ENCODE data around the gene SLFN5. TPM values are rescaled to one million over a fixed set of nuclear protein-coding genes. Genes with fewer than 3 reads are reported as not detected.

The SLFN5 gene
- total and polyA plus RNA-seq, 2 of the 4 experiments (the other 2 are of a cell fraction) = 13.0 to 48.9 TPM

DNA sequence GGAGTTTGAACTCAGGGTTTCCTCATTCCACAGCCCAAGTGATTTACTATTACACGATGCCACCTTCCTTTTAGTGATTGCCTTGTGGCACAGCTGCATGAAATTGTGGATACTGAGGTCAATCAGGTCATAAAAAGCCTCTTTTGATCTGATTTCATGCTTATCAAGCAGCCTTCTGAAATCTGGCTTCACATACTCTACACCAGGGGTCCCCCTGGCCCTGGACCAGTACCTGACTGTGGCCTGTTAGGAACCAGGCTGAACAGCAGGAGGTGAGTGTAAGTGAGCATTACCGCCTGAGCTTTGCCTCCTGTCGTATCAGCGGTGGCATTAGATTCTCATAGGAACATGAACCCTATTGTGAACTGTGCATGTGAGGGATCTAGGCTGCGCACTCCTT, 13.8 kb downstream of the SLFN5 start:
- peaks cover 35 to 63% of the 10 kb centered on the region in 2 experiments for H3K79me1 ChIP-seq (ENCODE audit: low read depth in 1 of 2, low read length in 2 of 2)
- no peak overlapping the region for H3K4me2 ChIP-seq (ENCODE audit: low read depth, low read length)
- H3K9ac ChIP-seq (ENCODE audit: low read depth, low read length) = no peak overlapping the region
- no peak overlapping the region for H3K4me3 ChIP-seq (ENCODE audit: insufficient read depth, low read depth, low read length)
- POLR2A ChIA-PET (ENCODE audit: unreplicated experiment) = interaction anchor here (1.5 kb wide), 1 partner anchor 12 kb away, joined by 4 read pairs; no protein-coding TSS in a partner anchor
- ATAC-seq (ENCODE audit: low read depth) (no peak), DNase-seq (no peak)
- H2BK120ac ChIP-seq (ENCODE audit: low read depth, low read length) = no peak overlapping the region
- no peak overlapping the region for H4K8ac ChIP-seq (ENCODE audit: low read depth in 2 of 2, low read length in 2 of 2)
- no peak overlapping the region; the same call in 1 of the 2 replicates for H4K91ac ChIP-seq (ENCODE audit: insufficient read depth, low read depth, low read length)
- dilution Hi-C loops (cut with HindIII; ENCODE audit: low sequenced_read_pairs, unreplicated experiment) (no loop called here), intact Hi-C loops (cut with micrococcal nuclease) (no loop called here), in situ Hi-C loops (cut with MboI; ENCODE audit: low sequenced_read_pairs) (no loop called here)
- no peak overlapping the region; the same call in 1 of the 2 replicates for H2AK5ac ChIP-seq (ENCODE audit: low read depth, low read length)
- H2AK9ac ChIP-seq (replicated peaks; ENCODE audit: low read depth, low read length, poor library complexity) = no peak overlapping the region
- H3K27me3 ChIP-seq (ENCODE audit: control insufficient read depth, insufficient read depth, low read length) = no peaks in the 10 kb centered on the region
- H3K4ac ChIP-seq (ENCODE audit: low read depth, low read length) = no peak overlapping the region
- no peak overlapping the region for H2BK5ac ChIP-seq (ENCODE audit: low read depth, low read length, poor library complexity, severe bottlenecking)
- TF ChIP-seq SMC3 (IDR thresholded peaks at IDR 0.05; ENCODE audit: low read depth, low read length) = no peak
- TF ChIP-seq CHD1 (IDR thresholded peaks at IDR 0.05; ENCODE audit: low read depth, low read length) = no peak
- TF ChIP-seq NFE2L2 (IDR thresholded peaks at IDR 0.05; ENCODE audit: low read depth, low read length) = no peak
- TF ChIP-seq, protein P1, sequence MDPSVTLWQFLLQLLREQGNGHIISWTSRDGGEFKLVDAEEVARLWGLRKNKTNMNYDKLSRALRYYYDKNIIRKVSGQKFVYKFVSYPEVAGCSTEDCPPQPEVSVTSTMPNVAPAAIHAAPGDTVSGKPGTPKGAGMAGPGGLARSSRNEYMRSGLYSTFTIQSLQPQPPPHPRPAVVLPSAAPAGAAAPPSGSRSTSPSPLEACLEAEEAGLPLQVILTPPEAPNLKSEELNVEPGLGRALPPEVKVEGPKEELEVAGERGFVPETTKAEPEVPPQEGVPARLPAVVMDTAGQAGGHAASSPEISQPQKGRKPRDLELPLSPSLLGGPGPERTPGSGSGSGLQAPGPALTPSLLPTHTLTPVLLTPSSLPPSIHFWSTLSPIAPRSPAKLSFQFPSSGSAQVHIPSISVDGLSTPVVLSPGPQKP (IDR thresholded peaks at IDR 0.05; ENCODE audit: borderline replicate concordance, low read depth, low read length) = no peak
- TF ChIP-seq MAFK (IDR thresholded peaks at IDR 0.05; ENCODE audit: low read depth, low read length) = no peak
- TF ChIP-seq MXI1 (IDR thresholded peaks at IDR 0.05; ENCODE audit: borderline replicate concordance, low read depth, low read length) = no peak
- H3K14ac ChIP-seq (replicated peaks; ENCODE audit: low read depth, low read length) = no peak overlapping the region
- peaks cover 28% of the 10 kb centered on the region for H4K20me1 ChIP-seq (ENCODE audit: insufficient read depth, low read length)
- BruUV-seq (replicated peaks) = no TSS peak
- H2BK15ac ChIP-seq (ENCODE audit: low read depth, low read length) = no peak overlapping the region
- H3K23ac ChIP-seq (ENCODE audit: low read depth, low read length) = no peak overlapping the region
- peaks cover 25% of the 10 kb centered on the region for H3K9me1 ChIP-seq (ENCODE audit: insufficient read depth, low read length)
- CTCF ChIA-PET = interaction anchor here (0.6 to 1.1 kb wide), 3 partner anchors 282 to 1288 kb away, joined by 3 to 8 read pairs (median 5); no protein-coding TSS in a partner anchor
- WGBS, 2 experiments (ENCODE audit: extremely low coverage in 2 of 2, insufficient read length in 1 of 2) = 100% methylated on average over 1 of the region's 5 CpGs; no CpG with 5 or more reads in 1 of the 2 experiments
- H3K27ac ChIP-seq (ENCODE audit: insufficient read depth, low read length) = no peak overlapping the region
- H3K36me3 ChIP-seq (ENCODE audit: control insufficient read depth, insufficient read depth, low read length) = peaks cover 24% of the 10 kb centered on the region
- no peak overlapping the region for H2AFZ ChIP-seq (replicated peaks; ENCODE audit: low read length, poor library complexity)
- H3K56ac ChIP-seq (ENCODE audit: extremely low read depth, insufficient read depth, low read length) = no peak overlapping the region
- H3K4me1 ChIP-seq (ENCODE audit: control insufficient read depth, insufficient read depth, low read length) = peaks cover 16% of the 10 kb centered on the region
- no peak overlapping the region for H2BK20ac ChIP-seq (ENCODE audit: low read depth, low read length)
- H4K5ac ChIP-seq (ENCODE audit: low read depth, low read length) = no peak overlapping the region
- no peaks in the 10 kb centered on the region for H3K9me3 ChIP-seq (ENCODE audit: control insufficient read depth, insufficient read depth, low read length)
- H3K18ac ChIP-seq (ENCODE audit: low read depth, low read length) = no peak overlapping the region
